ENCODE results near the gene PTPRF. TPM values are rescaled to one million over a fixed set of nuclear protein-coding genes. Genes with fewer than 3 reads are reported as not detected.
A peak's percentile ranks its signal among the peaks of the same experiment; 100 is the strongest.

The PTPRF gene
- polyA plus RNA-seq, 1 experiment, result 97.0 TPM

- POLR2A ChIA-PET, result interaction anchor here (0.6 kb wide), 1 partner anchor 12 kb away, joined by 3 read pairs; no protein-coding TSS in a partner anchor
- Histone ChIP-seq H3K27me3 (ENCODE audit: control insufficient read depth, insufficient read depth, low read length) (no peaks in the 10 kb centered on the region), H3K4me3 (ENCODE audit: low read depth, low read length) (no peak overlapping the region), H3K36me3 (ENCODE audit: control insufficient read depth, insufficient read depth, low read length) (peaks cover 12% of the 10 kb centered on the region)
- CTCF ChIA-PET, result interaction anchor here (0.6 to 1.7 kb wide), 3 partner anchors 21 to 323 kb away, joined by 3 to 4 read pairs (median 3); no protein-coding TSS in a partner anchor
- no peak for TF ChIP-seq CTCF (IDR thresholded peaks at IDR 0.05; ENCODE audit: insufficient read depth, low read depth, low read length)
- no peak for DNase-seq (ENCODE audit: low read depth)
Measured at GRCh38 chr1:43552813-43553212, 22.1 kb downstream of the PTPRF start.

GRCh38 chr1:43554444-43554992 is 23.8 kb downstream of the PTPRF start:
- ChIA-PET POLR2A (no interaction called here), CTCF (interaction anchor here (0.8 to 3.5 kb wide), 10 partner anchors 9 to 97 kb away, joined by 3 to 17 read pairs (median 4); no protein-coding TSS in a partner anchor)
- Histone ChIP-seq H3K36me3 (ENCODE audit: control insufficient read depth, insufficient read depth, low read length) (peaks cover 12% of the 10 kb centered on the region), H3K27me3 (ENCODE audit: control insufficient read depth, insufficient read depth, low read length) (no peaks in the 10 kb centered on the region), H3K4me3 (ENCODE audit: low read depth, low read length) (no peak overlapping the region)
- peak; percentile 73 for TF ChIP-seq CTCF (IDR thresholded peaks at IDR 0.05; ENCODE audit: insufficient read depth, low read depth, low read length)
- no peak for DNase-seq (ENCODE audit: low read depth)

GRCh38 chr1:43556782-43557181 is 26.1 kb downstream of the PTPRF start:
- Histone ChIP-seq H3K4me3 (ENCODE audit: low read depth, low read length) (no peak overlapping the region), H3K27me3 (ENCODE audit: control insufficient read depth, insufficient read depth, low read length) (no peaks in the 10 kb centered on the region), H3K36me3 (ENCODE audit: control insufficient read depth, insufficient read depth, low read length) (peaks cover 12% of the 10 kb centered on the region)
- DNase-seq (ENCODE audit: low read depth), result no peak
- TF ChIP-seq CTCF (IDR thresholded peaks at IDR 0.05; ENCODE audit: insufficient read depth, low read depth, low read length), result no peak
- POLR2A ChIA-PET, result no interaction called here
- CTCF ChIA-PET, result interaction anchor here (3.5 kb wide), 1 partner anchor 8 kb away, joined by 17 read pairs; no protein-coding TSS in a partner anchor

- H3K4me3 ChIP-seq (ENCODE audit: low read depth, low read length), result no peak overlapping the region
- no peaks in the 10 kb centered on the region for H3K27me3 ChIP-seq (ENCODE audit: control insufficient read depth, insufficient read depth, low read length)
- CTCF ChIA-PET, result interaction anchor here (1.3 to 1.5 kb wide), 3 partner anchors 9 to 28 kb away, joined by 3 to 4 read pairs (median 4); partner anchors contain the start of gene PTPRF
- no peak for TF ChIP-seq CTCF (IDR thresholded peaks at IDR 0.05; ENCODE audit: insufficient read depth, low read depth, low read length)
- H3K36me3 ChIP-seq (ENCODE audit: control insufficient read depth, insufficient read depth, low read length), result peaks cover 12% of the 10 kb centered on the region
- POLR2A ChIA-PET, result no interaction called here
- DNase-seq (ENCODE audit: low read depth), result no peak
Measured at GRCh38 chr1:43557744-43558245, 27.1 kb downstream of the PTPRF start.

- POLR2A ChIA-PET, result no interaction called here
- no peak for DNase-seq (ENCODE audit: low read depth)
- Histone ChIP-seq H3K27me3 (ENCODE audit: control insufficient read depth, insufficient read depth, low read length) (no peaks in the 10 kb centered on the region), H3K36me3 (ENCODE audit: control insufficient read depth, insufficient read depth, low read length) (peaks cover 12% of the 10 kb centered on the region), H3K4me3 (ENCODE audit: low read depth, low read length) (no peak overlapping the region)
- TF ChIP-seq CTCF (IDR thresholded peaks at IDR 0.05; ENCODE audit: insufficient read depth, low read depth, low read length), result no peak
- CTCF ChIA-PET, result interaction anchor here (1.3 to 1.5 kb wide), 4 partner anchors 9 to 28 kb away, joined by 3 to 4 read pairs (median 4); partner anchors contain the start of gene PTPRF
Measured at GRCh38 chr1:43558346-43558841, 27.7 kb downstream of the PTPRF start.

All from BJ (cell line).